Activated CD4-positive, alpha-beta T cell treated with anti-CD3 and anti-CD28 coated beads, Interleukin-2, amount 50 U/mL, for 4 hours (primary cell): ENCODE measurements around the gene VPS9D1.
"Not testable (repeated sequence)": the region's sequence is repeated elsewhere in the genome, so short reads cannot be mapped to it uniquely, and the experiment has no call there.

Experiments used
- DNase-seq, 2 experiments: peaks; one replicate each; pipeline ENCODE4 v3.0.0-alpha.2; 2020

Gene VPS9D1

GRCh38 chr16:89709166-89709565 is 11.5 kb downstream of the VPS9D1 start:
- no peak for DNase-seq

- DNase-seq, result no peak
Measured at GRCh38 chr16:89708481-89708931, 12.2 kb downstream of the VPS9D1 start.

- no peak for DNase-seq
Measured at GRCh38 chr16:89707695-89708094, 13.0 kb downstream of the VPS9D1 start.

- no peak for DNase-seq
Measured at GRCh38 chr16:89706518-89707260, 14.0 kb downstream of the VPS9D1 start.

- DNase-seq, result no peak
Measured at GRCh38 chr16:89705006-89705405, 15.7 kb downstream of the VPS9D1 start.

GRCh38 chr16:89704281-89704680 is 16.4 kb downstream of the VPS9D1 start:
- DNase-seq, result no peak

- DNase-seq, result peak; percentile 97
Measured at GRCh38 chr16:89701425-89702406, 19.0 kb downstream of the VPS9D1 start, which contains the start of gene SPATA2L. TSS of gene SPATA2L (minus strand) at chr16:89701705. CDS start at chr16:89701232, 473 bp downstream.

GRCh38 chr16:89700649-89701424 is 19.9 kb downstream of the VPS9D1 start:
- DNase-seq, result peak in 1 of 2 experiments; percentile 33

- DNase-seq, result peak; percentile 97
Measured at GRCh38 chr16:89700100-89700648, 20.5 kb downstream of the VPS9D1 start.

- not testable (repeated sequence) for DNase-seq
Measured at GRCh38 chr16:89699629-89700099, 21.0 kb downstream of the VPS9D1 start.

GRCh38 chr16:89698717-89699116 is 22.0 kb downstream of the VPS9D1 start:
- DNase-seq, result not testable (repeated sequence)

- DNase-seq, result no peak
Measured at GRCh38 chr16:89697616-89698331, 22.9 kb downstream of the VPS9D1 start.

- DNase-seq, result no peak
Measured at GRCh38 chr16:89697161-89697615, 23.5 kb downstream of the VPS9D1 start.

- DNase-seq, result no peak
Measured at GRCh38 chr16:89696670-89697128, 24.0 kb downstream of the VPS9D1 start.

- no peak for DNase-seq
Measured at GRCh38 chr16:89695875-89696669, 24.6 kb downstream of the VPS9D1 start.

GRCh38 chr16:89695086-89695874 is 25.4 kb downstream of the VPS9D1 start:
- no peak for DNase-seq

- not testable (repeated sequence) for DNase-seq
Measured at GRCh38 chr16:89694784-89695085, 26.0 kb downstream of the VPS9D1 start.

- no peak for DNase-seq
Measured at GRCh38 chr16:89693931-89694783, 26.5 kb downstream of the VPS9D1 start.

- DNase-seq, result no peak
Measured at GRCh38 chr16:89693289-89693731, 27.4 kb downstream of the VPS9D1 start.
